GM12872 (cell line): Measurements from ENCODE around the gene PROCR.

Experiments used
- TF ChIP-seq, protein P1 (sequence below): IDR thresholded peaks from 3 replicates; pipeline ENCODE4 v1.5.1; 2011; ENCODE audit warnings: low read depth, mild to moderate bottlenecking, low read length, moderate library complexity; ENCODE audit not compliant: insufficient read depth

Gene PROCR

DNA sequence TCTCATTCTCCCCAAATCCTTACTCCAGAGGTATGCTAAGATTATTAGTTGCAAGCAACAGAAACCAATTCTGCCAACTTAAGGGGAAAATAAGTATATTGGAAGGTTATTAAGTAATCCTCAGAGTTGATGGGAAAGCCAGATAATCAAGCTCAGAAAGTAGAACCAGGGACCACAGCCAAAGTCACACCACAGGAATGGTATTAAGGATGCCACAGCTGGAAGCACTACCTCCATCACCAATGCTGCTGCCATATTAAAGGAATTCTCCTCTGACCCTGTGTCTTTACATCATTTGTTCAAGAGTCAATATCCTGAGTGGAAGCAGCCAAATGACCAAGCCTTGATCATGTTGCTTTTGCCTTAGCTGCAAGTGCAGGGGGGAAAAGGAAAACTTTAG is 9.9 kb downstream of the PROCR start:
- TF ChIP-seq, protein P1, sequence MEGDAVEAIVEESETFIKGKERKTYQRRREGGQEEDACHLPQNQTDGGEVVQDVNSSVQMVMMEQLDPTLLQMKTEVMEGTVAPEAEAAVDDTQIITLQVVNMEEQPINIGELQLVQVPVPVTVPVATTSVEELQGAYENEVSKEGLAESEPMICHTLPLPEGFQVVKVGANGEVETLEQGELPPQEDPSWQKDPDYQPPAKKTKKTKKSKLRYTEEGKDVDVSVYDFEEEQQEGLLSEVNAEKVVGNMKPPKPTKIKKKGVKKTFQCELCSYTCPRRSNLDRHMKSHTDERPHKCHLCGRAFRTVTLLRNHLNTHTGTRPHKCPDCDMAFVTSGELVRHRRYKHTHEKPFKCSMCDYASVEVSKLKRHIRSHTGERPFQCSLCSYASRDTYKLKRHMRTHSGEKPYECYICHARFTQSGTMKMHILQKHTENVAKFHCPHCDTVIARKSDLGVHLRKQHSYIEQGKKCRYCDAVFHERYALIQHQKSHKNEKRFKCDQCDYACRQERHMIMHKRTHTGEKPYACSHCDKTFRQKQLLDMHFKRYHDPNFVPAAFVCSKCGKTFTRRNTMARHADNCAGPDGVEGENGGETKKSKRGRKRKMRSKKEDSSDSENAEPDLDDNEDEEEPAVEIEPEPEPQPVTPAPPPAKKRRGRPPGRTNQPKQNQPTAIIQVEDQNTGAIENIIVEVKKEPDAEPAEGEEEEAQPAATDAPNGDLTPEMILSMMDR: no peak

DNA sequence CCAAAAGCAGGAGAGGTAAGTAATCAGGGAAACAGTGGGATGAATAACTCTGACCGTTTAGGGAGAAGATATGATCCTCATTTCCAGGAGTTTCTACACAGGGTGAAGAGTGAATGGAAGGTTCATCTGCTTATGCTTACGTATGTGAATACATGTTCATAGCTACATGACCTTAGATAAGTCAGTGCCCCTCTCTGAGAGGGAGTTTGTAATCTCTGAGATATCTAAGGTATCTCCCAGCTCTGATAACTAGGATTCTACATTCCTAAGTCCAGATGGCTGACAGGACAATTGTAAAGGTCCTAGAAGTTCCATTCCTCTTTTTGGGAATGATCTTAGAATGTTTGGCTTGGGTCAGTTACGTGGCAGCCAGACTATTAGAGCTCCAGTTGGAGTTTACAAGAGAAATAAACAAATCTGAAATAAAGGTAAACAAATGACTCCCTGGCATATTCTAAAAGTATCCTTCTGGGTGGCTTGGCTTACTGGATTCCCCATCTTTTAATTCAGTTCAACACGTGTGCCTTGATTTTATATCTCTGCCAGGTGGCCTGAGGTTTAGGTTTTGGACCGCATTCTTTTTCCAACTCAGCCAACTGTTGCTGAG is 15.8 kb downstream of the PROCR start:
- TF ChIP-seq, protein P1: no peak

DNA sequence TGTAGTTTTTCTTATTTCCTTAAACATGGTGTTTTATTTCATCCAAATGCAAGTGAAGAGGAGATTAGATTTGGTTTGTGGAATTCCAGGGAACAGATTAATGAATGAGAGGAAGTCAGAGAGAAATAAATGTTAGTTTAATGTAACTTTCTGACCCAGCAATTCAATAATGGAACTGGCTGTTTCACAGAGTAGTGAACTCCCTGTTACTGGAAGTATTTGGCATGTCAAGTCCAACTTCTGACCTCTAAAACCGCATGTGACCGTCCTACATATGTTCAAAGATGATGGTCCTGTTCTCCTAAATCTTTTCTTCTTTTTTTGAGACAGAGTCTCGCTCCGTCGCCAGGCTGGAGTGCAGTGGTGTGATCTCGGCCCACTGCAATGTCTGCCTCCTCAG is 18.7 kb downstream of the PROCR start:
- TF ChIP-seq, protein P1: no peak

DNA sequence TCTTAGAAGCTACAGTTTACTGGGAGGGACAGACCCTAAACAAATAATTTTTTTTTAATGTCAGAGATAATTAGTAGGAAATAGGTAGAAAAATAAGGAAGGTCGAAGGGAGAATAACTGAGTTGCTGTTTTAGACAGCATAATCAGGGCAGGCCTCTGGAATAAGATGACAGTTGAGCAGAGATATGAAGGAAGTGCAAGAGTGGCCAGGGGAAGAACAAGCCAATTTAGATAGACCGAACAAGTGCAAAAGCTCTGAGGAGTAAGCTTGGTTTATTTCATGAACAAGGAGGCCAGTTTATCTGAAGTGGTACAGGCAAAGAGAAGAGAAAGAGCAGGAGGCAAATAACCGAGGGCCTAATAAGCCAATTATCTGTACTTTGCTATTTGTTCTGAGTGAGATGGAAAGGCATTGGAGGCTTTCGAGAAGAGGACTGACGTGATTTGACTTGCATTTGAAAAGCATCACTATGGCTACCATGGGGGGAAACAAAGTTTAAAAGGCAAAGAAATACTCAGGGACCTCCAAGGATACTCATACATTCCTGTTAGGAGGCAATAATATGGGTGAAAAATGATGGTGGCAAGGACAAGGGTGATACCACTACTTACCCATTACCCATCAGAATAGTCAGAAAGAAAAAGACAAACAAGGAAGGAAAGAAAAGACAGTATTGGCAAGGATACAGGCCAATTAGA is 19.7 kb downstream of the PROCR start:
- TF ChIP-seq, protein P1: no peak

DNA sequence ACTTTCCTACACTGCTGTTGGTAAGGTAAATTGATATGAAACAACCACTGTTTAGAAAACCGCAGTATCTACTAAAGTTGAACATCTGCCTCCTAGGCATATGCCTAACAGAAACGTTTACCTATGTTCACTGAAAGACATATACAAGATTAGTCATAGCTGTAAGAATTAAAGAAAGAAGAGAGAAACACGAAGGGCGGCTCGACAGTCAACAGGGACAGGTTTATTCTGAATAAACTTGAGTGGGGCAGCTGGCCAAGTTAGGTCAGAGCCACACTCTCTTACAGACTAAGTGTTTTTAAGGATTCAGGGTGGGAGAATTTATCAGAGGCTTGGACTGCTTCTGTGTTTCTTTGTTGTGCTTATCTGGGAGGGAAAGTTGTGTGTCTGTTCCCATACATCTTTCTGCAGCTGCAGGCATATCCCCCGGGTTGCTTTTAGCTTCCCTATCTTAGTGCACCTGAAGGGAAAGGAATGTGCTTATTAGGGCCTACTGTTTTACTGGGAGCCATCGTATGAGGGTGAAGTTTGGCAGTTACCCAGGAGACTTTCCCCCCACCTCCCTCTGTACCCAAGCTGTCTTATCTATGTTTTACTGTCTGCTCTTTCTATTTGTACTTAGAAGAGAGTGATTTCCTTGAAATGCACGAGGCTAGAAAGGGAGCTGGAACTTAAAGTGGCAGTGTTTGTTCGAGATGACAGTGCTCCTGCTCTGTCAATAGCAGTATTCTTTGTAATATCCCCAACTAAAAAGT is 20.4 kb downstream of the PROCR start:
- TF ChIP-seq, protein P1: no peak

DNA sequence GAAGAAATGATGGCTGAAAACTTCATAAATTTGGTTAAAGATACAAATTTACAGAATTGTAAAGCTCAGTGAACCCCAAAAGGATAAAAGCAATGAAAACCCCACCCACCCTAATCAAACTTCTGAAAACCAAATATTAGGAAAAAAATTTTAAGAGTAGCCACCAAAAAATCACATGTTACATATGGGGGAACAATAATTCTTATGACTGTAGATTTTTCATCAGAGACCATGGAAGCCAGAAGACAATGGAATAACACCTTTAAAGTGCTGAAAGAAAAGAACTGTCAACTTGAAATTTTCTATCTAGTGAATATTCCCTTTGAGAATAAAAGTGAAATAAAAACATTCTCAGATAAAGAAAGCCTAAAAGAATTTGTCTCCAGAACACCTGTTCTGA is 24.4 kb downstream of the PROCR start:
- TF ChIP-seq, protein P1: no peak

DNA sequence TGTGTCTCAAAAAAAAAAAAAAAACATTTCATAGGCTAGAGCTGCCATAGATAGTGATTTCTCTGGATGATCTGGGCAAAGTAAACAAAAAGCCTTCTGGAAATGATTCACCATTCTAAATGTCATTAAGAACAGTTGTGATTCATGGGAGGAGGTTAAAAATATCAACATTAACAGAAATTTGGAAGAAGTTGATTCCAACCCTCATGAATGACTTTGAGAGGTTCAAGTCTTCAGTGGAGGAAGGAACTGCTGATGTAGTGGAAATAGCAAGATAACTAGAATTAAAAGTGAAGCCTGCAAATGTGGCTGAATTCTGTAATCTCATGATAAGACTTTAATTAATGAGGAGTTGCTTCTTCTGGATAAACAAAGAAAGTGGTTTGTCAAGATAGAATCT is 27.9 kb downstream of the PROCR start:
- TF ChIP-seq, protein P1: no peak
